NCI-H2029 (cell line): ENCODE measurements around the gene VAV2.
"Not testable (repeated sequence)": the region's sequence is repeated elsewhere in the genome, so short reads cannot be mapped to it uniquely, and the experiment has no call there.

Source experiments
- DNase-seq: peaks from one replicate; lab custom pipeline; 2025; lab: John Stamatoyannopoulos, UW

Gene VAV2

DNA sequence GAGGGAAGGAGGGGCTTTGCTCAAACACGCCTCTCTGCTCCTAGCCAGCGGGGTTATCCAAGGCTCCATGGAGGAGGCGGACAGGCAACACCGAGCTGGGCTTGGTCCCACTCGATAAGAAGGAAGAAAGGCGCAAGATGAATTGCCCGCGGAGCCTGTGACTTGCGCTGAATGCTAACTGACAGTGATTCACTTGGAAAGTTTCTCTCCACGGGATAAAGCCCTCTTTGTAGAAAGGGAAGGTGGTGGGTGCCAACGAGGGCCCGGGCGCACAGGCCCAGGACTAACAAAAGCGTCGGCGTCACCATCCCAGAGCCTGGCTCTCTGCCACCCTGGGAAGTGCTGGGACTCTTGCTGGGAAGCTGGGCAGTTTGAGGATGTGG lies 76.0 kb downstream of the VAV2 start:
- DNase-seq = no peak

DNA sequence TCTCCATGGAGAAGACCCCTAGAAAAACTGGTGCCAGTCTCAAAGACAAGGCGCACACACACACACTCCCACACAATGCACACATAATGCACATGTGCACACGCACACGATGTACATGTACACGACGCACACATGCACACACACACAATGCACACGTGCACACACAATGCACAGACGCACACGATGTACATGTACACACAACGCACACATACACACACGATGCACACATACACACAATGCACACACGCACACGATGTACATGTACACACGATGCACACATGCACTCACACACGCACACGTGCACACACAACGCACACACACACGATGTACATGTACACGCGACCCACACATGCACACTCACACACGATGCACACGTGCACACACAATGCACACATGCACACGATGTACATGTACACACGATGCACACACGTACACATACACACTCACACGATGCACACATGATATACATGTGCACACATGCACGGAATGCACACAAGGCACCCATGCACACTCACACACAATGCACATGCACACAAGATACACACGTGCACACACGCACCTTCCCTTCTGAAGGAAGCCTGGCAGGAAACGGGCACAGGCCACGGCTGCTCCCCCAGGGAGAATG lies 76.5 kb downstream of the VAV2 start:
- DNase-seq = no peak

DNA sequence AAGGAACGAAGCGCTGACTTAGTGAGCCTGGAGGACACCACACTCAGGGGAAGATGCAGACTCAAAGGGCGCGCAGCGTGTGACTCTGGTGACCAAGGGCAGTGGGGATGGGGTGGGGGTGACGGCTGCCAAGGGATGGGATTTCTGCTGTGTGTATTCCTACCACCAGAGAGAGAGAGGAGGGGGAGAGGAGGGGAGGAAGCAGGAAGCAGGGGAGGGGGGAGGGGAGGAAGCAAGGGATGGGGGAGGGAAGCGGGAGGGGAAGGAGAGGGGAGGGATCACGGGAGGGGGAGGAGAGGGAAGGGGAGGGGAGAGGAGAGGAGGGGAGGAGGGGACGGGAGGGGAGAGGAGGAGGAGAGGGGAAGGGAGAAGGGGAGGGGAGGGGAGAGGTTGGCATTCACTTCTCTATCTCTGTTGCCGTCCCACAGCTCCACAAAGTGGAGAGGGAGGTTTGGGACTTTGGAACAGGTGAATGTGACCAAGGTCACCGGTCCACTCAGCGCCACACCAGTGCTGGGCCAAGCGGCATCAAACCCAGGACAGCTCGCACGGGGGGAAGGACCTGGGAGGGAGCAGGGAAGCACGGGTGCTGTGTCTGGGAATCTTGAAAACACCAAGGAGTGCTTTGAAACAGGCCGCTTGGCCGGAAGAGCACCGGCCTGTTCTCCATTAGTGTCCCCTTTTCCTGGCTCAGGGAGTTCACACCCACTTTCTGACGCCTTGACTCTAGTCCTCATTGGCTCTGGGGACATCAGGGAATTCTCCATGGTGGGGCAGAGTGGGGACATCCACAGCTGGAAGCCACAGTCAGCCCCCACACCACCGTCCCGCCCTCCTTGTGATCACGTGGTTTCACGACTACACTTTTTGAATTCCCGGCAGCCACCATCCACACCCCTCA lies 77.4 kb downstream of the VAV2 start:
- DNase-seq = no peak

DNA sequence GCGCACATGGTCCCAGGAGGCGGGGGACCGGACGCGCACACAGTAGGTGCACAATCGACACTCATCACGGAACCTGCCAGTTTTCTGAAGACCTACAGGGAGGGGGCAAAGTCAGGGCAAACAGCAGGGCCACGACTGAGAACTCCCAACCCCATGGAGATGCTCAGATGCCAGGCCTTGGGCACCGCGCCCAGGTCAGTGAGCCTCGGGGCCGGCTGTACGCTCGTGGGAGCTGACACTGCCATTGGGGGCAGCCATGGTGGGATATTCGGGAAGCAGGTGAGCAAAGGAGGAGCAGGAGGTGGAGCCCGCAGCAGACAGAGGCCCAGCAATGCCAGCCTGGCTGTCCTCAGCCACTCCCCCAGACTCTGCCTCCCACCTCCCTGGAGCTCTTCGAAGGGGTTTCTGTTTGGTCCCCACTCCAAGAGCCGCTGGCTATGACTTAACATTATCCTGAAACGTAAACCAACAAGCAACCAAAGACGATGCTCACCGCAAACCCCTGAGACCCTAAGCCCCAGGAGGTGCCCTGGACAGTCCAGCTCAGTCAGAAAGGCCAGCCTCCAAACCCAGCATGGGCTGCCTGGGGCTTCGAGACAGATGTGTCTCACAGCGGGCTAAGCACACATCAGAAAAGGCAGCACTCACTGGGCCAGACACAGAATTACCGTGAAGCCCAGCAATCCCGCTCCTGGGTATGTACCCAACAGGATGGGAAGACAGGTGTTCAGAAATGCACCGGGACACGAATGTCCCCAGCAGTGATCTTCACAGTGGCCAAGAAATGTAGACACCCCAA lies 78.4 kb downstream of the VAV2 start:
- DNase-seq = no peak

DNA sequence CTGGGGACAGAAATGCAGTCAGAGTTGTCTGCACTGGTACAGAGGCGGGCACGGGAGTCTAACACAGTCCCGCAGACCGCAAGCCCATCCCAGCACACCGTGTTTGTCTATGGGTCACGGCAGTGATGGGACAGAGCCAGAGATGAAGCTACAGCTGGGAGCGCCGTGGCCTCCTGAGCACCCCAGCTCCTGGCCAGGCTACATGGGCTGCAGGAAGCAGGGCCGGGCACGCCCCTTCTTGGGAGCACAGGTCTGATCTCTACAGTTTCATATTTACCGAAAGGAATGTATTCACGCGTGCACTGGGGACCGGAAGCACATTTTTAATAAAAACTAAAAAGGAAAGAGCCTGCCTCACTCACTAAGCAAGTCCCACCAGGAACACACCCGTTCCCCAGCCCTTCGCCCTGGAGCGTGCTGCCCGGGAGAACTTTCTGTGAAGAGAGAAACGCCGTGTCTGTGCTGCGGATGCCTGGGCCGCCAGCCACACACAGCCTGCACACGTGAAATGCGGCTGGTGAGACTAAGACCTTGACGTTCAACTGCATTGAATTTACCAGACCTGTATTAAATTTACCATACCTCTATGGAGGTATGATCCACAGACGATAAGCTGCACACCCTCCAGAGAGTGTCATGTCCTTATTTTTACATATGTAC lies 81.1 kb downstream of the VAV2 start:
- DNase-seq = no peak

DNA sequence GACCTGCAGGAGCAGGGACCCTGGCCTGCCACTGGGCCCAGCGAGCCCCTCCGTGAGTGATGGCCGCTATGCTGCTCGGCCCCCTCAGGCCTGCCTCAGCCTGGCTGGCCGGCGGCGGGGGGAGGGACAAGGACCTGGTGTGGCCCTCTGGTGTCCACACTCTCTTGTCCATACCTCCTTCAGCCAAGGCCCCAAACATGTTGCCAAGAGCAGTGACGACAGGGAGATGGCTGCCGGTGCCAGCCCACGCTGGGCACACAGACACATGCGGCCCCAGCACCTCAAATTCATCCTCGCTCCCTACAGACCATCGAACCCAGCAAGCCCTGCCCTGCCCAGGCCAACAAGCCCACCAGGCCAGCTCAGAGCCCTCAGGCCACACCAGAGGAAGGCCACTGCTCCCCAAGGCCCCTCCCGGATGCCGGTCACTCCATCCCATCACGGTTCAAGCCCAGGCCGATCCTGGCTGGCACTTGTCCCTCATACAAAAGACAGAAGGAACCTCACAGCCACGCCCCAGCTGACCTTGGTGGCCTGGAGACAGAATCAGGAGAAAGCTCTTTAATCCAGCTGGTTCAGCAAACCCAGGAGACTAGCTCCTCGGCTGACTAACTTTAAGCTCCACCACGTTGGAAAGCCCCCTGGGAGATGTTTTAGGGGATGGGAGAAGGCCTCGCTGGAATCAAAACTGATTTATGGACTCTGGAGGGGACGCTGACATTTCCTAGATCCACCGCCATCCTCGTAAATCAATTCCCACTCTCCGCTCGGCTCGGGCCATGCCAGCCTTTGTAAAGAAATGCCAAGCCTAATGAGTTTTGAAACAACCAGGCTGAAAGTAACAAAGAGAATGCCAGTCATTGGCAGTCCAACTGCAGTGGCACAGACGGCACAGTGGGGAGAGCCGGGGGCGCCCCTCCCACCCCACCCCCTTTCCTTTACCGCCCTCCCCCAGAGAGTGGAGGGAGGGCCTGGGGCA lies 84.9 kb downstream of the VAV2 start:
- DNase-seq = no peak

DNA sequence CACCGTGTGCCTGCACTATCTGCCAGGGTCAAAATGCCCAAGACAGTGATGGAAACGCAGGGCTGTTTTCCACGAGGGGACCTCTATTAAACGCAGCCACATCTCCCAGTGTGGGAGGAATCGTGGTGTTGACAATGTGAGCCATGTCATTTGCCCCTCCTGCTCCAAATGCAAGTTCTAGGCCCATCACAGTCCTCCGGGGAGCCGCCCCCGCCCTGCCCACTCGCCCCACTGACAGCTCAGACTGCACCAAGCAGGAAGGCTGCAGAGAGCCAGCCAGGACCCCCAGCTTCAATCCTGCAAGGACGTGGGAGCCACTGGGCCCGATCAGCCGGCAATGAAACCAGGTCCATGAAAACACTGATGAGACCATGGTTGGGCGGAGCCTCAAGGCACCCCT lies 85.9 kb downstream of the VAV2 start:
- no peak for DNase-seq

DNA sequence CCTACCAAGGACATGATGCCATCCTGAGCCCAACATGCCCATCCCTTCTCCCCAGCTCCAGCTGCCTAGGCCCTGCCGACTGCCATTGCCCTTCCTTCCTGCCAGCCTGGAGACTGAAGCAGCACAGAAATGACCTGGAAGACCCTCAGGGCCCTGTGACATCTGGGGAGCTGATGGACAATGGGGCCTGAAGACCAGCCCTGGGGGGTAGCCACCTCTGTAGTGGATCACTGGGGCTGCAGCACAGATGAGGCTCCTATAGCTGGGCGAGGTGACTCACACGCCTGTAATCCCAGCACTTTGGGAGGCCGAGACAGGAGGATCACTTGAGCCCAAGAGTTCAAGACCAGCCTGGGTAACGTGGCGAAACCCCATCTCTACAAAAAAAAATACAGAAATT lies 86.6 kb downstream of the VAV2 start:
- DNase-seq = no peak

DNA sequence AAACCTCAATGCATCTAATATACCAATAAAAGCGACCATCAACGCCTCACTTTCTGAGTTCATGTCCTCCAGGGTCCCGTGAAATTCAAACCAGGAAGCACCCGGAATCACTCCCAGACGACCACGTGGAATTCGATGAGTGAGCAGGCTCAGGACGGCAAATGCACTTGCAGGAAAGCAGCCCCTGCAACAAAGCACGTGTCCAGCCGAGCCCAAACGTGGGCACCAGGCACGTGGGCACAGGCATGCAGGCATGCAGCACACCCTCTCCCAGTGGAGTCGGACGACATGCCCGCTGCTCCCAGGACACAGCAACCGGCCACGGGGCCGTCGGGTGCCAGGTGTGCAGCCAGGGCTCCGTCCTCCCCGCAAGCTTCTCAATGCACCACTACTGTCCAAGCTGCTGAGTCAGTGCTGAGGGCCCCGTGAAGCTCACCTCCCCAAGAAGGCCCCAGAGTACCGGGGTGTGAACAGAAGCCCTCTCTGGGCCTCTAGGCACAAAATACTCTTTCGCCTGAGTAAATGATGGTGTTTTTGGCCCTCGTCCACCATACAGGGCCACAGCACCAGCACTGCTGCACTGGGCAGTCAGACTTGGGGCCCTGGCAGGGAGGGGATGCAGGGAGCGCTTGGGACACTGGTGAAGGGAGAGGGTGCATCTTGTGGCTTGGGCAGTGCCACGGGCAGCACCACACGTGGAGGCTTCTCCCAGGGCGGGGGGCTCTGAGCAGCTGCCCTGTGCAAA lies 87.6 kb downstream of the VAV2 start:
- no peak for DNase-seq

DNA sequence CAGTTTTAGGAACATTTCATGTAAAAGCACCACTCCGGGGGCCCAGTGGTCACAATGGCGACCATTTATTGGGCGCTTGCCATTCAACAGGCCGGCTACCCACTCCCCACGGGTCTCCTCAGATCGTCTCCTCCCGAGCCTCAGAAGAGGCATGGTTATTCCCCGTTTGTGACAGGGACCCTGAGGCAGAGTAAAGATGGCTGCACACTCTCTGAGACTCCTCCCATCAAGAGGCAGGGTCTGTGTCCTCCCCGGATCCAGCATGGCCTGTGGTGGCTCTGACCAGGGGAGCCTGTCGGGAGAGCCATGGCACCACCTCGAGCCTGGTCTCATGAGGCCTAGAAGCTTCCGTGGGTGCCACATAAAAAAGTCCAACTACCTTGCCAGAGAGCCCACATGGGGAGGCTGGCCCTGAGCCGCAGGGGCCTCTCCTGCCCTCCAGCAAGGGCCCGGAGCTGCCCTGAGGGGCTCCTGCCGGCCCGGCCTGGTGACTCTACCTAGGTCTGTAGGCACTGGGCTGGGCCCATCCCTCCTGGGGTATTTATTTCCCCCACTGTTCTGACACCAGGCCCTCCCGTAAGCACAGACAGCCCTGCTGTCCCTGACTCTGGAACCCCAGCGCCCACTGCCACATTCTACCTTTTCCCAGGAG lies 90.8 kb downstream of the VAV2 start:
- DNase-seq = no peak

DNA sequence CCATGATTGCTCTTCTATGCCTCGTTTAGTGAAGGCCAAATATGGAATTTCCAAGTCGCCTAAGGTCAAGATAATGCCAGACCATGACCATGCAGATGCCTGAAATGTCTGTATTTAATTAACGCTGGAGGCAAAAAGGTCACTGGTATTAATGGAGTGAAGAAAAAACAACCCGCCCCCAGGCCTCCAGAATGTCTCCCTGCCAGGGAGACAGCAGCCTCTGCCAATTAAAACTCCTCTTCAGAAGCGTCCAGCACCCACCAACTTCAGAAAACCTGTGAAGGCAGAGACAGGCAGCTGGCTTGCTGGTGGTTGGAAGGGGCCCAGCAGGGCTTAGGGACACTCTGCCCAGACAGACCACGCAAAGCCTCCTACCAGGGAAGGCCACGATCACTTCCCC lies 94.4 kb downstream of the VAV2 start:
- no peak for DNase-seq

DNA sequence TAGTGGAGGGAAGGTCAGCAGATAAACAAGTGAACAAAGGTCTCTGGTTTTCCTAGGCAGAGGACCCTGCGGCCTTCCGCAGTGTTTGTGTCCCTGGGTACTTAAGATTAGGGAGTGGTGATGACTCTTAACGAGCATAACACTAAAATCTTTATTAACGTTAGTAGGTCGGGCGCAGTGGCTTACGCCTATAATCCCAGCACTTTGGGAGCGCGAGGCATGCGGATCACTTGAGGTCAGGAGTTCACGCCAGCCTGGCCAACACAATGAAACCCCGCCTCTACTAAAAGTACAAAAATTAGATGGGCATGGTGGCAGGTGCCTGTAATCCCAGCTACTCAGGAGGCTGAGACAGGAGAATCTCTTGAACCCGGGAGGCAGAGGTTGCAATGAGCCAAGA lies 96.1 kb downstream of the VAV2 start:
- not testable (repeated sequence) for DNase-seq

DNA sequence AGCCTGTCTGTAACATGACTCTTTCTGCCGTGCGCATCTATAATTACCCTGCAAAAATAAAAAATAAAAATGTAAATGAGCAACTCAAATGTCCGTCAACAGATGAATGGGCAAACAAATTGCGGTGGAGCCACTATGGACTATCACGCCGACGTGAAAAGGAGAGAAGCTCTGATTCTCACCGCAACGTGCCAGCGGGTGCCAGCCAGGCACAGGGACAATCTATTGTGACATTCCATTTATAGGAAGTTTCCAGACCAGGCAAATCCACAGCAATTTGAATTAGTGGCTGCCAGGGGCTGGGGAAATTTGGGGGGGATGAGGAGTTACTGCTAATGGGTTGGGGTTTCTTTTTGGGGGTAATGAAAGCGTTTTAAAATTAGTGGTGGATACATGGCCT lies 96.8 kb downstream of the VAV2 start:
- DNase-seq = no peak

DNA sequence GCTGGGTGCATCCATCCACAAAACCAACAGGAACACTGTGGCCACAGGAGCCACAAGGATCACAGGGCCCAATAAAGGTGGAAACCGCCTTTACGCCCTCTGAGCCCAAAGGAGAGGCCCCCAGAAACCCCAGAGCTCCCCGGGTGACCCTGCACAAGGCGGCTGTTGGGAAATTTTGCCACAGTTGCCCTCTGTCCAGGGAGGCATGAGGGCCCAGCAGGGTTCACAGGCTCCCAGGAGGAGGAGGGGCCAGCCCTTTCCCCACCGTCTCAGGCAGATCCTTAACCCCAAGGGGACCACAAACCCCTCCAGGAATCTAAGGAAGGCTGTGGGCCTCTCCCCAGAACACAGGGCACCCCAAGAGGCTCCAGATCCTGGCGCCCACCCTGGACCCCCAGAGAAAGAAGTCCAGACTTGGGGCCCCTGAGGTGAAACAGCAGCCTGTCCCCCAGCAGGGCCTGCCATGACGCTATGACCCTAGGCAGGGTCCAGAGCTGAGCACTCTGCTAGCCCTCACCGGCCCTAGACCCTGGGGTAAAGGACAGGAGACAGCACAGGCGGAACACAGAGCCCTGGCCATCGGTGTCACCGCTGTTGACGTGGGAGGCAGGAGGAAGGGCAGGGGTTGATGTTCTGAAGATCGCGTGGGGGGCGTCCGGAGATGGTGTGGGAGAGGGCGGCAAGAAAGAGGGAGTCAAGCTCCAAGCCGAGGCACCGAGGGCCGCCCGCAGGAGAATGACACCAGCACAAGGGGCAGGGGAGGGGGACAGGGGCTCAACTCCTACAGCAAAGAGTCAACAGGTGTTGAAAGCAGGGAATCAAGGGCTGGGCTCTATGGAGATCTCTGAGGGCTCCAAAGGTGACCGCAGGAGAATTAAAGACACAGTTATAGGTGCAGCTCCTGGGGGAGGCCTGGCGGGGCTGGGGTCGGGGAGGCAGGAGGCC lies 97.5 kb downstream of the VAV2 start:
- DNase-seq = no peak

DNA sequence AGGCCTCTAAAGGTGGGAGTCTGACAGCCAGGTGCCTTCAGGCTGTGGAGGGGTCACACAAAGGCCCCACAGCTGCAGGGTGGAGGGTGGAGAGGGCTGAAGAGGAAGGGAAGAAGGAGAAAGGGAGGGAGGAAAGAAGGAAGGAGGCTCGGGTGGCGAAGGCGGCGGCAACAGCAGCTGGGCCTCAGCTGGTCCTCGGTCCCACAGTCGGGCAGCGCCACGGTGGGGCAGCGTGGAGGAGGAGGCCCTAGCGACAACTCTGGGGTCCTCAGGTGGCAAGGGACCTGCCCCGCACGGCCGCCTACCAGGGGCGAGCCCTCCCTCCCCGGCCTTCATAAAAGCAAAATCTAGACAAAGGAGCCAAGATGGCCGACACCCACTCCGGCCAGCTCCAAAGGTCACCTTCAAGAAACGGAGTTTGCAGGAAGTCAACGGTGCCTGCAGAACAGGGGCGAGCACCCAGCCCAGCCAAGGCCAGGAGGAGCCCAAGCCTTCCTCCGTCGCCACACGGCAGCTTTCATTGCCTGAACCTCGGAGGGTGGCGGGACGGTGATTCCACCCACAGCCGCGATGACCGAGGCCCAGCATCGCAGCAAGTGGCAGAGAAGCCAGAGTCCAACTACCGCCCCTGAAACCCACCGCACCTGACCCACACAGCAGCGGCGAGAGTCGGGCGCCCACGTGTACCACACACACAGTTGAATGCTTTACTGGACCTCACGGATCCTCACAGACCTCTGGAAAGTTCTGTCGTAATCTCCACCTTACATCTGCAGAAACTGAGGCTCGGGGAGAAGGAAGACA lies 98.7 kb downstream of the VAV2 start:
- DNase-seq = no peak

DNA sequence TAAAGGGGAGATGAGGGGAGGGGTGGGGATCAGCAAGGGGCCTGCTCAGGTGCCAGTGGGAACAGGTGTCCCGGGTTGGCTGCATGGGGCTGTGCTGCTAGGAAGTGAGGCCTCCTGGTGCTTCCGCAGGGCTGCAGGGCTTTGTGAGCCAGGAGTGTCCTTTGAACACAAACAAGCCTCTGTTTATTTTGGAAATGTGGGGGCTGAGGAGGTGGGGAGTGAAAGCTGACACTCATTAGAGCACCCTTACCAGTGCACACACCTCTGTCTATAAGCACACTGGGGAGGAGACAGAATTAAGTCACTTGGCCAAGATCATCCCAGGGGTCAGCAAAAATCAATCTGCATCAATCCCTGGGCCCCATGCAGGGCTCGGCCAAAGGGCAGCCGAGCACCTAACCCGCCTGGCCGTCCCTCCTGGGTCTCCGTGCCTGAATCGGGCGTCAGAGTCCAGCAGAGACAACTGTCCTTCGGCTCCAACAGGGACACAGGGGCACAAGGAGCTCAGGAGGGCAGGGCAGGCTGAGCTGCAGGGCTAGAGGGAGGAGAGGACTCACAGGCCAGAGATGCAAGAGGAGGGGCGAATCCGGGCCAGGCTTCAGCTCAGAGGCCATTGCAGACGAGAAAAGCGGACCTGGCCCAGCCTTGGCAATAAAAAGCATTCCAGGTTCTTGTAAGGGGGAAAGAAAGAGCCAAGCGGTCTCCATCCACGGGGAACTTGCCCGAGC lies 99.8 kb downstream of the VAV2 start:
- peak; percentile 80 for DNase-seq

DNA sequence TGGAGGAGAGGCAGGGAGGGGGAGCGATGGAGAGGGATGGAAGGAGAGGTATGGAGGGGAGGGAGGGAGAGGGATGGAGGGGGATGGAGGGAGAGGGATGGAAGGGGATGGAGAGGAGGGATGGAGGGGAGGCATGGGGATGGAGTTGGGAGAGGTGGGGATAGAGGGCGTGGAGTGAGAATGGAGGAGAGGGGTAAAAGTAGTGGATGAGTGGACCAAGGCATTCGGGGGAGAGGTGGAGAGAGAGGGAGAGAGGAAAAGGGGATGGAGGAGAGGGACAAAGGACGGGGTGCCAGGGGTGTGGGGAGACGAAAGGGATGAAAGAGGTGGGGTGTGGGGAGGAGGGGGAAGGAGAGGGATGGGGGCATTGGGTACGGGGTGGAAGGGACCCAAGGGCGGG lies 100.4 kb downstream of the VAV2 start:
- DNase-seq = no peak
